NT2/D1 (cell line): ENCODE results near the gene RDH13.
"Not testable (repeated sequence)": the region's sequence is repeated elsewhere in the genome, so short reads cannot be mapped to it uniquely, and the experiment has no call there.

Source experiments
- DNase-seq: peaks from one replicate; pipeline ENCODE4 v3.0.0-alpha.2; 2011; ENCODE audit warnings: low read depth, low spot score
- H3K27me3 ChIP-seq: 2 replicates; pipeline ENCODE4 v1.6.0; 2011; ENCODE audit warnings: mild to moderate bottlenecking; ENCODE audit not compliant: insufficient read length, insufficient read depth
- H3K36me3 ChIP-seq: 2 replicates; pipeline ENCODE4 v1.6.1; 2011; ENCODE audit warnings: mild to moderate bottlenecking, low read length, mixed read lengths; ENCODE audit not compliant: insufficient read depth, insufficient read length
- H3K4me1 ChIP-seq: 2 replicates; pipeline ENCODE4 v1.5.1; 2011; ENCODE audit not compliant: insufficient read depth, insufficient read length
- H3K4me3 ChIP-seq: 2 replicates; pipeline ENCODE4 v1.5.1; 2011; ENCODE audit warnings: low read depth; ENCODE audit not compliant: insufficient read length
- H3K9ac ChIP-seq: 2 replicates; pipeline ENCODE4 v1.6.0; 2011; ENCODE audit warnings: low read depth; ENCODE audit not compliant: insufficient read length
- H3K9me3 ChIP-seq: 2 replicates; pipeline ENCODE4 v1.5.1; 2011; ENCODE audit warnings: mild to moderate bottlenecking, low read length; ENCODE audit not compliant: insufficient read depth
- SUZ12 ChIP-seq: IDR thresholded peaks from 2 replicates; pipeline ENCODE4 v1.6.1; 2011; ENCODE audit not compliant: insufficient read length, insufficient read depth; ENCODE audit errors: extremely low read depth
- YY1 ChIP-seq: IDR thresholded peaks from 2 replicates; pipeline ENCODE4 v1.6.1; 2011; ENCODE audit not compliant: insufficient read length, insufficient read depth
- ZNF274 ChIP-seq: IDR thresholded peaks from 2 replicates; pipeline ENCODE4 v1.6.1; 2011; ENCODE audit warnings: mild to moderate bottlenecking, low read depth, low read length

The RDH13 gene

DNA sequence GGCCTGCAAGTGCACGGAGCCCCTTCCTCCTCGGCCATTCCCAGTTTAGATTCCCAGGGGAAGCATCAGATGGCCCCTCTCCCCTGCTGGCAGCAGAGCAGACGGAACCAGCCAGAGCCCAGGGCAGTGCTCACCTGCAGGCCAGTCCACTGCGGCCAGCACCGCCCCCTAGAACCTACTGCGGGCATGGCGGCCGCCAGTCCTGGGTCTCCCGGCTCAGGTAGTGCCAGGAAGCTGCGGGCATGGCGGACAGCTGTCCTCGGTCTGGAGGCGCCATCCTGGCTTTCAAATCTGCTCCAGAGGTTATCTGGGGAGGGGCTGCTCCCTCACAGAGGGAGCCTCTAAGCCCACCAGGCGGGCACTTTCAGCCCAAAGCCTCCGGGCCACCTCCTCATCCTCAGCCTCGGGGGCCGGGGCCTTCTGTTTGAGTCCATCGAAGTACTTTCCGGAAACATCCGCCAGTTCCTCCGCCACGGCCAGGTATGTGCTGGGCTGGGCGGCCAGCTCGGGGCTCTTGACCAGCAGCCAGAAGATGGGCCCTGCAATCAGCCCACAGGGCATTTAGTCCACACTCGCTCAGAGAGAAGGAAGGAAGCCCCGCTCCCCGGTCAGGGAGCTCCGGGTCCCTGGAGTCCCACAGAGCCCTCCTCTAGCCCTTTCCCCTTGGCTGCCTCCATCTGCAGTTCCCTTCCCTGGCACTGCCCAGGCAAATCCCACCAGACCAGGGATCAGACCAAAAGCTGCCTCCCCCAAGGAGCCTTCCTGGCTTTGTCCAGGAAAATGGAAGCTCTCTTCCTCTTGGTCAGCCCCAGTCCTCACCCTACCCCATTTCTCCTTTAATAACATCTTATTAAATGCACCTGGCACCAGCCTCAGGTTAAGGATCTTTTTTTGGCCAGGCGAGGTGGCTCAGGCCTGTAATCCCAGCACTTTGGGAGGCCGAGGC lies 17.9 kb downstream of the RDH13 start:
- DNase-seq: no peak
- TF ChIP-seq ZNF274: no peak
- TF ChIP-seq YY1: no peak
- no peak for TF ChIP-seq SUZ12
- Histone ChIP-seq H3K9ac (no peak overlapping the region), H3K9me3 (no peaks in the 10 kb centered on the region), H3K36me3 (peaks cover 53% of the 10 kb centered on the region), H3K27me3 (no peaks in the 10 kb centered on the region), H3K4me3 (no peak overlapping the region), H3K4me1 (no peaks in the 10 kb centered on the region)

- no peaks in the 10 kb centered on the region for H3K4me1 ChIP-seq
- no peak overlapping the region for H3K9ac ChIP-seq
- TF ChIP-seq ZNF274: no peak
- no peak for TF ChIP-seq YY1
- TF ChIP-seq SUZ12: no peak
- peaks cover 53% of the 10 kb centered on the region for H3K36me3 ChIP-seq
- H3K9me3 ChIP-seq: no peaks in the 10 kb centered on the region
- DNase-seq: no peak
- no peak overlapping the region for H3K4me3 ChIP-seq
- H3K27me3 ChIP-seq: no peaks in the 10 kb centered on the region
Observed at GRCh38 chr19:55044286-55044685, 18.7 kb downstream of the RDH13 start.

- Histone ChIP-seq H3K9me3 (no peaks in the 10 kb centered on the region), H3K4me3 (no peak overlapping the region), H3K27me3 (no peaks in the 10 kb centered on the region), H3K4me1 (no peaks in the 10 kb centered on the region), H3K36me3 (peaks cover 37% of the 10 kb centered on the region), H3K9ac (no peak overlapping the region)
- no peak for DNase-seq
- TF ChIP-seq ZNF274 (no peak), SUZ12 (no peak), YY1 (no peak)
Observed at GRCh38 chr19:55042688-55043087, 20.3 kb downstream of the RDH13 start.

DNA sequence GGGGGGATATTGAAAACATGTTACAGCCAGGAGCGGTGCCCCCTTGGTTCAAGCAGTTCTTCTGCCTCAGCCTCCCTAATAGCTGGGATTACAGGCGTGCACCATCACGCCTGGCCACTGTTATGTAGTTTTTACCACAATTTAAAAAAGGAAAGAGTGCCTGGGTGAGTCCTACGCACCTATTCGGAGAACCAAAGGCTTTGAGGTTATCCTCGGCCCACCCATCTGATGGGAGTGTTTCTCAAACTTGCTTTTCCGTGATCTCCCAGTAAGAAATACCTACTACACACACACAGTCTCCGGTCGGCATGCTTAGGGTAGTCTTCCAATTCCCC lies 20.6 kb downstream of the RDH13 start:
- H3K4me3 ChIP-seq: no peak overlapping the region
- no peak for DNase-seq
- H3K9me3 ChIP-seq: no peaks in the 10 kb centered on the region
- H3K27me3 ChIP-seq: no peaks in the 10 kb centered on the region
- peaks cover 33% of the 10 kb centered on the region for H3K36me3 ChIP-seq
- H3K9ac ChIP-seq: no peak overlapping the region
- no peaks in the 10 kb centered on the region for H3K4me1 ChIP-seq
- TF ChIP-seq YY1: no peak
- TF ChIP-seq SUZ12: no peak
- TF ChIP-seq ZNF274: no peak

DNA sequence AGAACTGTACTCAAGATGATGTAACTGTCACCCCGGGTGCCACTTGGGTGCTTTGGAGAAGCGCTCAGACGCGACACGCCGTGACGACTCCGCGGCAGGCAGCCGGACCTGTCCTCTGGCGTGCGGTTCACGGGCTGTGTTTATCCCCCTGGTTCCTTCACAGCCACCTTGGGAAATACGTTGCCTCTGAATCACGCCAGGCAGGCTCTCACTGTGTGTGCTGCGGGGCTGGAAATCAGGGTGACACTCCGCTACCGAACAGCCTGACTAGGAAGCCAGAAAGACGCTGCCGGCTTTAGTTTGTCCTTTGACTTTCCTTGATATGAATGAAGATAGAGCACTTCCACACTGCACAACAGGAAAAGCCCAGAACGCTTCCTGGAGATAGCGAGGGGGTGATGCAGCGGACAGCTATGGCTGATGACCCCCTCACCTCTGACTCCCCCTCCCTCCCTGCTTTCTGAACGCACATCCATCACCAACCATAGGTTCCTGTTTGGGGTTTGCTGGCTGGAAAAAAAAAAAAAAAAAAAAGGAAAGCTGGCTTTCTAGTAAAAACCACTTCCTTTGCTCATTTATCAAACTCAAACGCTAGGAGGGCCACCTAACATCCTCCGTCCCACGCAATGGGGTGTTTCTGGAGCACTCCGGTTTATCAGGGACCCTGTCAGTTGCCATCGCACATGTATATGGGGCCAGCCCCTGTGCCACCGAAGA lies 21.2 kb downstream of the RDH13 start:
- no peaks in the 10 kb centered on the region for H3K27me3 ChIP-seq
- no peak for DNase-seq
- no peaks in the 10 kb centered on the region for H3K4me1 ChIP-seq
- H3K4me3 ChIP-seq: no peak overlapping the region
- H3K36me3 ChIP-seq: peaks cover 28% of the 10 kb centered on the region
- TF ChIP-seq SUZ12 (no peak), ZNF274 (no peak), YY1 (no peak)
- H3K9ac ChIP-seq: no peak overlapping the region
- H3K9me3 ChIP-seq: no peaks in the 10 kb centered on the region

- peaks cover 24% of the 10 kb centered on the region for H3K36me3 ChIP-seq
- no peak for TF ChIP-seq SUZ12
- TF ChIP-seq YY1: no peak
- no peak for TF ChIP-seq ZNF274
- no peak overlapping the region for H3K9ac ChIP-seq
- no peak overlapping the region for H3K4me3 ChIP-seq
- H3K4me1 ChIP-seq: no peaks in the 10 kb centered on the region
- H3K9me3 ChIP-seq: no peaks in the 10 kb centered on the region
- DNase-seq: no peak
- no peaks in the 10 kb centered on the region for H3K27me3 ChIP-seq
Observed at GRCh38 chr19:55041244-55041626, 21.7 kb downstream of the RDH13 start.

DNA sequence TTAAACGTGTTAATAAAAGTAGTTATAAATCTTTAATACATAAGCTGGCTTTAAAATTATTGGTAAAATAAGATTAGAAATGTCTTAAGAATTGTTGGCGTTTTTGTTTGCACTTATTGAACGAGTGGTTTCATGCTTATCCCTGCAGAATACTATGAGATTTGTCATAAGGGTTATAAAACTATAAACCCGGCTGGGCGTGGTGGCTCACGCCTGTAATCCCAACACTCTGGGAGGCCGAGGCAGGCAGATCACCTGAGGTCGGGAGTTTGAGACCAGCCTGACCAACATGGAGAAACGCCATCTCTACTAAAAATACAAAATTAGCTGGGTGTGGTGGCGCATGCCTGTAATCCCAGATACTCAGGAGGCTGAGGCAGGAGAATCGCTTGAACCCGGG lies 22.3 kb downstream of the RDH13 start:
- peaks cover 24% of the 10 kb centered on the region for H3K36me3 ChIP-seq
- H3K9ac ChIP-seq, H3K4me1 ChIP-seq, H3K4me3 ChIP-seq, DNase-seq, H3K27me3 ChIP-seq, H3K9me3 ChIP-seq: not testable (repeated sequence)

DNA sequence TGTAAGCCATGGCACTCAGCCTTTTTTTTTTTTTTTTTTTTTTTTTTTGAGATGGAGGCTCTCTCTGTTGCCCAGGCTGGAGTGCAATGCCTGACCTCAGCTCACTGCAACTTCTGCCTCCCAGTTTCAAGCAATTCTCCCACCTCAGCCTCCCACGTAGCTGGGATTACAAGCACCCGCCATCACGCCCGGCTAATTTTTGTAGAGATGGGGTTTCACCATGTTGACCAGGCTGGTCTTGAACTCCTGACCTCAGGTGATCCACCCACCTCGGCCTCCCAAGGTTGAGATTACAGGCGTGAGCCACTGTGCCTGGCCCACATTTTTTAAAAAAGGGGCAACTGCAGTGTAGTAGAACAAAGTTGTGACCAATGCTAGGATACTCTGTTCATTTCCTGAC lies 25.3 kb downstream of the RDH13 start:
- not testable (repeated sequence) for H3K4me3 ChIP-seq, H3K9me3 ChIP-seq, H3K27me3 ChIP-seq, H3K36me3 ChIP-seq, H3K9ac ChIP-seq, DNase-seq, H3K4me1 ChIP-seq
